HG03558 (cell line): ENCODE data around the gene FLG2.
"Not testable (repeated sequence)": the region's sequence is repeated elsewhere in the genome, so short reads cannot be mapped to it uniquely, and the experiment has no call there.

Experiments used
- ATAC-seq: cut with Tn5 transposase; IDR thresholded peaks from one replicate; pipeline ENCODE4 v1.9.1; 2021; ENCODE audit warnings: moderate number of reproducible peaks; ENCODE audit not compliant: unreplicated experiment; ENCODE audit errors: extremely low read depth

Gene FLG2

DNA sequence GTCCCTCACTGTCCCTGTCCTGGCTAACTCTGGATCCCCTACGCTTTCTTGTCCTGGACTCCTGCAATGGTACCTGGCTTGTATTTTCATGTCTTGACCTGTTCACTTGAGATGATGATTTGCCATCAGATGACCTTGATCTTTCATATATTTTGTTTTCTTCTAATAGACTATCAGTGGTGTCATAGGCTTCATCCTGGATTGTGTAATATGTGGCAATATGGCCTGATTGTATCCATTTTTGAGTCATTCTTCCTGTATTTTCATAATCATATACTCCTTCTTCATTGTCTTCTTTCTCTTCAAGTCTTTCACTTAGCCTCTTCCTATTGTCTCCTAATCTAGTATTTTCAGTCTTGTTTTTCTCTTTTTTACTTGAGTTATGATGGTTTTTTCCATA, 45.8 kb downstream of the FLG2 start:
- no peak for ATAC-seq

DNA sequence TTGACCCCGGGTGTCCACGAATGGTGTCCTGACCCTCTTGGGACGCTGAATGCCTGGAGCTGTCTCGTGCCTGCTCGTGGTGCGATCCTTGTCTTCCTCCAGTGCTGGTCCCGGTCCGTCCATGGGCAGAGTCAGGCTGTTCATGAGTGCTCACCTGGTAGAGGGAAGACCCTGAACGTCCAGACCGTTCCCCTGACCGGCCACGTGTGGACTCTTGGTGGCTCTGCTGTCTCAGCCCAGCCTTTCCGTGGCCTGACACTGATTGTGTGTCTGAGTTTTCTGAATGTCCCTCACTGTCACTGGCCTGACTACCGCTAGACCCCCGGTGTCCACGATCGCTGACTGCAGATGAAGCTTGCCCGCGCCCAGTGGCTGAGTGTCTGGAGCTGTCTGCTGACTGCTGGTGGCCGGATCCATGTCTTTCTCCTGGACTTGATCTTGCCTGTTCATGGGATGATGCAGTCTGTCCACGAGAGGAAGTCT, 46.4 kb downstream of the FLG2 start:
- no peak for ATAC-seq

DNA sequence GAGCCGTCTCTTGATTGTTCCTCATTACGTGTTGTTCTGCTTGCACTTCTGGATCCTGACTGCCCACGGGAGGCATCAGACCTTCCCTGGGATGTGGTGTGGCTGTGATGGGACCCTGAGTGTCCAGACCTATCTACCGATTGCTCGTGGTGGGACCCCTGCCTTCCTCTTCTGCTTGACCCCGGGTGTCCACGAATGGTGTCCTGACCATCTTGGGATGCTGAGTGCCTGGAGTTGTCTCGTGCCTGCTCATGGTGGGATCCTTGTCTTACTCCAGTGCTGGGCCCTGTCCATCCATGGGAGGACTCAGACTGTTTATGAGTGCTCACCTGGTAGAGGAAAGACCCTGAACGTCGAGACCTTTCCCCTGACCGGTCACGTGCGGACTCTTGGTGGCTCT, 47.6 kb downstream of the FLG2 start:
- ATAC-seq: not testable (repeated sequence)

DNA sequence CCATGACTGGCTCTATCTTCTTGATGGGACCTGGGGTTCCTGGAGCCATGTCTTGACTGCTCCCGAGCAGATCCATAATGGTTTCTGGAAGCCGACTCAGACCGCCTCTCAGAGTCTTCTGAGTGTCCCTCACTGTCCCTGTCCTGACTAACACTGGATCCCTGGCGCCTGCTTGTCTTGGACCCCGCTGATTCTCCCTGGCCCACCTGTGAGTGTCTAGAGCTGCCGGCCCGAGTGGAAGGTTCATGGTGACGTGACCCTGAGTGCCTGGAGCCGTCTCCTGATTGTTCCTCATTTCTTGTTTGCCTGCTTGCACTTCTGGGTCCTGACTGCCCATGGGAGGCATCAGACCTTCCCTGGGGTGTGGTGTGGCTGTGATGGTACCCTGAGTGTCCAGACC, 49.9 kb downstream of the FLG2 start:
- no peak for ATAC-seq

DNA sequence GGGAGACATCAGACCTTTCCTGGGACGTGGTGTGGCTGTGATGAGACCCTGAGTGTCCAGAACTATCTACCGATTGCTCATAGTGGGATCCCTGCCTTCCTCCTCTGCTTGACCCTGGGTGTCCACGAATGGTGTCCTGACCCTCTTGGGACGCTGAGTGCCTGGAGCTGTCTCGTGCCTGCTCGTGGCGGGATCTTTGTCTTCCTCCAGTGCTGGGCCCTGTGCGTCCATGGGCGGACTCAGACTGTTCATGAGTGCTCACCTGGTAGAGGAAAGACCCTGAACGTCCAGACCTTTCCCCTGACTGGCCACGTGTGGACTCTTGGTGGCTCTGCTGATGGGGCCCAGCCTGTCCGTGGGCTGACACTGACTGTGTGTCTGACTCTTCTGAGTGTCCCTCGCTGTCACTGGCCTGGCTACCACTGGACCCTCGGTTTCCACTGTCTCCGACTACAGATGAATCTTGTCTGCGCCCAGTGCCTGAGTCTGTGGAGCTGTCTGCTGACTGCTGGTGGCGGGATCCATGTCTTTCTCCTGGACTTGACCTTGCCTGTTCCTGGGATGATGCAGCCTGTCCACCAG, 50.4 kb downstream of the FLG2 start:
- not testable (repeated sequence) for ATAC-seq

GRCh38 chr1:152308758-152309157, 51.0 kb downstream of the FLG2 start:
- ATAC-seq: not testable (repeated sequence)

DNA sequence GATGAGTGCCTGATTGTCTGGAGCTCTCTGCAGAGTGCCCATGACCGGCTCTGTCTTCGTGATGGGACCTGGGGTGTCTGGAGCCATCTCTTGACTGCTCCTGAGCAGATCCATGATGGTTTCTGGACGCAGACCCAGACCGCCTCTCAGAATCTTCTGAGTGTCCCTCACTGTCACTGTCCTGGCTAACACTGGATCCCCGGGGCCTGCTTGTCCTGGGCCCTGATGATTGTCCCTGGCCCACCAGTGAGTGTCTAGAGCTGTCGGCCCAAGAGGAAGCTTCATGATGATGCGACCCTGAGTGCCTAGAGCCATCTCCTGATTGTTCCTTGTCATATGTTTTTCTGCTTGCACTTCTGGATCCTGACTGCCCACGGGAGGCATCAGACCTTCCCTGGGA, 51.8 kb downstream of the FLG2 start:
- not testable (repeated sequence) for ATAC-seq

GRCh38 chr1:152306123-152306522, 53.7 kb downstream of the FLG2 start:
- not testable (repeated sequence) for ATAC-seq

GRCh38 chr1:152304773-152305172, 55.0 kb downstream of the FLG2 start:
- ATAC-seq: not testable (repeated sequence)

- not testable (repeated sequence) for ATAC-seq
These were observed 56.5 kb downstream of the FLG2 start for GRCh38 chr1:152303139-152303872.
